ENCODE data around the gene RTKN.

Gene RTKN

DNA sequence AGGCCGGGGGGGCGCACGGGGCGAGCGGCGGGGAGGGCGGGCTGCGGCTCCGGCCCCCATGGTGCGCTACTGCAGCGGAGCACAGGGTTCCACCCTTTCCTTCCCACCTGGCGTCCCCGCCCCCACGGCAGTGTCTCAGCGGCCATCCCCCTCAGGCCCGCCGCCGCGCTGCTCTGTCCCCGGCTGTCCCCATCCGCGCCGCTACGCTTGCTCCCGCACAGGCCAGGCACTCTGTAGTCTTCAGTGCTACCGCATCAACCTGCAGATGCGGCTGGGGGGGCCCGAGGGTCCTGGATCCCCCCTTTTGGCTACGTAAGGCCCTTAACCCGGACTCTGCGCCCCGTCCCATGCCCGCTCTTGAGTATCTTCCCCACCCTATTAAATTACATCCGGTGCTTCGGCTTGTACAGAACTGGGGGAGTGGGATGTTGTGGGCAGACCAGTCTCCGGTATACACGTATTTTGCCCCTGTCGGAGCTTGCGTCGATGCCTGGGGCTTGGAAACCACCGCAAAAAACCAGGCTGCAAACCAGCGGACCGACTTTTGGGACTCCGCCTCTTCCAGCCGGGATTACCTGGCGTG, 15.9 kb upstream of the RTKN start:
- H3K4me3 Mint-ChIP-seq: peak overlapping the region; percentile 95
- peak overlapping the region; percentile 98 for H3K27ac Mint-ChIP-seq
- peaks cover 2% of the 10 kb centered on the region for H3K27me3 Mint-ChIP-seq (ENCODE audit: low read depth, poor library complexity)
- H3K36me3 Mint-ChIP-seq (ENCODE audit: low read depth): peaks cover 8% of the 10 kb centered on the region
- no peaks in the 10 kb centered on the region for H3K9me3 Mint-ChIP-seq
- DNase-seq: peak; percentile 79
- peaks cover 53% of the 10 kb centered on the region for H3K4me1 Mint-ChIP-seq
- TF ChIP-seq, protein P1, sequence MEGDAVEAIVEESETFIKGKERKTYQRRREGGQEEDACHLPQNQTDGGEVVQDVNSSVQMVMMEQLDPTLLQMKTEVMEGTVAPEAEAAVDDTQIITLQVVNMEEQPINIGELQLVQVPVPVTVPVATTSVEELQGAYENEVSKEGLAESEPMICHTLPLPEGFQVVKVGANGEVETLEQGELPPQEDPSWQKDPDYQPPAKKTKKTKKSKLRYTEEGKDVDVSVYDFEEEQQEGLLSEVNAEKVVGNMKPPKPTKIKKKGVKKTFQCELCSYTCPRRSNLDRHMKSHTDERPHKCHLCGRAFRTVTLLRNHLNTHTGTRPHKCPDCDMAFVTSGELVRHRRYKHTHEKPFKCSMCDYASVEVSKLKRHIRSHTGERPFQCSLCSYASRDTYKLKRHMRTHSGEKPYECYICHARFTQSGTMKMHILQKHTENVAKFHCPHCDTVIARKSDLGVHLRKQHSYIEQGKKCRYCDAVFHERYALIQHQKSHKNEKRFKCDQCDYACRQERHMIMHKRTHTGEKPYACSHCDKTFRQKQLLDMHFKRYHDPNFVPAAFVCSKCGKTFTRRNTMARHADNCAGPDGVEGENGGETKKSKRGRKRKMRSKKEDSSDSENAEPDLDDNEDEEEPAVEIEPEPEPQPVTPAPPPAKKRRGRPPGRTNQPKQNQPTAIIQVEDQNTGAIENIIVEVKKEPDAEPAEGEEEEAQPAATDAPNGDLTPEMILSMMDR (IDR thresholded peaks at IDR 0.05): no peak

DNA sequence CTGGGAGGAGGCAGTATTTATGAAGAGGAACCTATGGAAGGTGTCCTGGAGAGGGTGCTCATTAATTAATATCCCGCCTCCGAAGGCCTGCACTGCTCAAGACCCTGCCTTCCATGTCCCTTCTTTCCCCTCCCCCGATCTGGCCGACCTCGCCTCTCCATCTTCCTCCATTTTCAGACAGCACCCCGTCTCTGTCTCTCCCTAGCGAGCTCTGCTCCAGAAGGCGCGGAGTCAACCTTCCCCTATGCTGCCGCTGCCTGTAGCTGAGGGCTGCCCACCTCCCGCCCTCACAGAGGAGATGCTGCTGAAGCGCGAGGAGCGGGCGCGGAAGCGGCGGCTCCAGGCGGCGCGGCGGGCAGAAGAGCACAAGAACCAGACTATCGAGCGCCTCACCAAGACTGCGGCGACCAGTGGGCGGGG, 15.4 kb upstream of the RTKN start:
- H3K36me3 Mint-ChIP-seq (ENCODE audit: low read depth): peaks cover 5% of the 10 kb centered on the region
- TF ChIP-seq, protein P1 (IDR thresholded peaks at IDR 0.05): no peak
- peaks cover 53% of the 10 kb centered on the region for H3K4me1 Mint-ChIP-seq
- peaks cover 2% of the 10 kb centered on the region for H3K27me3 Mint-ChIP-seq (ENCODE audit: low read depth, poor library complexity)
- no peaks in the 10 kb centered on the region for H3K9me3 Mint-ChIP-seq
- peak overlapping the region; percentile 95 for H3K4me3 Mint-ChIP-seq
- no peak for DNase-seq
- peak overlapping the region; percentile 97 for H3K27ac Mint-ChIP-seq

DNA sequence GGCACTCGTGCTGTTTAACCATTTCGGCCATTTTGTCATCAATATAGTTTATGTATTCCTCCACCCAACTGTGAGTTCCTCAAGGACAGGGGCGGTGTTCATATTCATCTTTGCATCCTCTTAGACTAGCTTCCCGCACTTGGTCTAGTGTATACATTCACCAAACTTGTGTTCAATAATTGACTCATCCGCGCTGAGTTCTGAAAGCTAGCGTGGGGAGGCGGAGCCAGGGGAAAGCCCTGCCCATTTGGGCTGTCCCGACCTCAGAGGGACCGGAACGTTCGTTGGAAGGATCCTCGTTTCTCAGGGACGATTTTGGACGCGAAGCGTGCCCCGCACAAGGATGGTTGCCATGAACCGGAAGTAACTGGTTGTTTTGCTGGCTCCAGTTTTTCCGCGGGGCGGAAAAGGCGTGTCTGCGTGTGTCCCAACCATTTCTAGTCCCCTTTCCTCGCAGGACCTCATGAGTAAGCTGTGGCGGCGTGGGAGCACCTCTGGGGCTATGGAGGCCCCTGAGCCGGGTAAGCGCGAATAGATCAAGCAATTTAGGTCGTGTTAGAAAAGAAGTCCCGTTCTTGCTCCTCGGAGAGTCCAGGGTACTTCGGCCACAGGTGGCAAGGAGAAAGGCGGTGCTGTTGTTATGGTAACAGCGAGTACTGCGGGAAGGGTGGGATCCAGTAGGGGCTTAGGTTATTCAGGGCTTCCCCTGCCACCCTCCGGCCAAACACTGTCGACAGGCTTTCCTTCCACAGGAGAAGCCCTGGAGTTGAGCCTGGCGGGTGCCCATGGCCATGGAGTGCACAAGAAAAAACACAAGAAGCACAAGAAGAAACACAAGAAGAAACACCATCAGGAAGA, 13.1 kb upstream of the RTKN start, which contains the start of gene INO80B:
INO80B (plus strand) TSS at position 434 of the 858 bp plus-strand sequence; CDS start at position 464, 30 bp downstream.
- Mint-ChIP-seq H3K27me3 (ENCODE audit: low read depth, poor library complexity) (peaks cover 18% of the 10 kb centered on the region), H3K9me3 (no peaks in the 10 kb centered on the region), H3K36me3 (ENCODE audit: low read depth) (no peaks in the 10 kb centered on the region), H3K4me1 (peaks cover 45% of the 10 kb centered on the region), H3K27ac (peak within 1 kb of the TSS; percentile 92), H3K4me3 (peak within 1 kb of the TSS; percentile 95)
- TF ChIP-seq, protein P1 (IDR thresholded peaks at IDR 0.05): no peak
- DNase-seq: peak; percentile 92

DNA sequence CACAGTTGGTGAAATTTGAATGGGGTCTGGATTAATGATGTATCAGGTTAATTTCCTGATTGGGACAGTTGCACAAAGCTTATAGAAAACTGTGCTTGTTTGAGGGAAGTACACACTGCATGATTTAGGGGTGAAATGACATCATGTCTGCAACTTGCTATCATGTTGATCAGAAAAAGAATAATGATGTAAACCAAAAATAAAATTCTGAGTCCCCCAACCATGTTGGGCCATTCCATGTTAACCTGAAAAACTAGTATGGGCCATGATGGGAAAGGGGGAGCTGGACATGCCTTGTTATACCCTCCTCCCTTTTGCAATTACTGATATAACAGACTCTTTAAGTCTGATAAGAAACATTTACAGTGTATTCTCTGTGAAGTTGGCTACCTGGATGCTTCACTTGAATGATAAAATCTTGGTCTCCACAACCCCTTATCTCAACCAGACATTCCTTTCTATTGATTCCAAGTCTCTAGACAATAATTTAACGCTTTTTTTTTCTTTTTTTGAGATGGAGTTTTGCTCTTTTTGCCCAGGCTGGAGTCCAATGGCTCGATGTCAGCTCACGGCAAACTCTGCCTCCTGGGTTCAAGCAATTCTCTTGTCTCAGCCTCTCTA, 8.9 kb upstream of the RTKN start:
- Mint-ChIP-seq H3K27me3 (ENCODE audit: low read depth, poor library complexity) (peaks cover 38% of the 10 kb centered on the region), H3K36me3 (ENCODE audit: low read depth) (no peaks in the 10 kb centered on the region), H3K4me1 (peaks cover 15% of the 10 kb centered on the region), H3K27ac (no peak overlapping the region), H3K4me3 (no peak overlapping the region), H3K9me3 (no peaks in the 10 kb centered on the region)
- DNase-seq: no peak
- TF ChIP-seq, protein P1 (IDR thresholded peaks at IDR 0.05): no peak

DNA sequence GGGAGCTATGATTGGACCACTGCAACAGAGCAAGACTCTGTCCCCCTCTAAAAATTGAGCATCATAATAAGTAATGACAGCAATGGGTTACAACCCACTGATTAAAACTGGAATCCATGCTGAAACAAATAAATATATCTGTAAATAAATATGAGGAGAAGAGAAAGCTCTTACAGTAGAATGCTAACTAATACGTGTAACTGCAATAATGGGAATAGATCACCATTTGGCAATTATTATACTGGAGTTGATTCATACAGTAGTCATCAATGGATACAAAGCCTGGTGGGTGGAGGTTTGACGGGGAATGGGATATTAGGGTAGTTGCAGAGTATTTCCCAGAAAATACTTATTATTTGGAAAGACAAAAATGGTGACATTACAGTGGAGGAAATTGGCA, 7.0 kb upstream of the RTKN start:
- no peak for DNase-seq
- Mint-ChIP-seq H3K27me3 (ENCODE audit: low read depth, poor library complexity) (peaks cover 49% of the 10 kb centered on the region), H3K4me3 (no peak overlapping the region), H3K27ac (no peak overlapping the region), H3K4me1 (peaks cover 9% of the 10 kb centered on the region), H3K36me3 (ENCODE audit: low read depth) (no peaks in the 10 kb centered on the region), H3K9me3 (no peaks in the 10 kb centered on the region)
- TF ChIP-seq, protein P1 (IDR thresholded peaks at IDR 0.05): no peak
